GM10847 (cell line): Measurements from ENCODE around the gene NRIP3.

Source experiments
- POLR2A ChIP-seq: IDR thresholded peaks from 2 replicates; pipeline ENCODE4 v1.6.1; 2011; ENCODE audit not compliant: insufficient read length; ENCODE audit errors: extremely low read depth

Gene NRIP3

DNA sequence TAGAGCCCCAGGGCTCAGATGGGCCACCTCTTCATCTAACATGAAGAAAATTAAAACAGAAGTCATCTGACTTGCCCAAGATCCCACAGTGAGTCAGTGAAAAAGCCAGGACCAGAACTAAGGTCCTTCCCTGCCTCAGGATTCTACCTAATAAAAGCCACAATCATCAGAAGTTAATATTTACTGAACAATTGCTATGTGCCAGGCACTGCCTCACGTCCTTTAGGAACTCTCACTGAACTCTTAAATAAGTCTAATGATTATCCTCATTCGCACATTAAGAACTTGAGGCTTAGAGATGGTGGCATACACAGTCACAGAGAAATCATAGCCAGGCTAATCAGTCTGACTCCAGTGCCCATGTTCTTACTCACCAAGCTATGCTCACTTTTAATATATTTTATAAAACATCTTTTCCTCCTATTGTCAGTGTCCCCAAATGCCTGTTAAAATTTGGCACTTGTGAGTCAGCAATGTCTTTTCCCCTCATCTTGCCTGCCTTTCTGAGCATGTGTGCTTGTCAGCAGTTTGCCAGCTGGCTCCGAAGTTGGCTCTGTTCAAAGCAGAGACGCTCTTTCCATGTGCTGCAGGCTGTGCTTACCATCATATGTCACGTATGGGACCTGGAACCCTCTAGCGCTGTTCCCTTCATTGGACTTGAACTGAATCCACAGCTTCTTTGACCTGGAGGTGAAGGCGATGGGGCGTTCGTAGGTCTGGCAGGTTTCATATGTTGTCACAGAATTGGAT lies 21.5 kb upstream of the NRIP3 start:
- TF ChIP-seq POLR2A = no peak

- TF ChIP-seq POLR2A = no peak
Observed at GRCh38 chr11:9022961-9023680, 19.3 kb upstream of the NRIP3 start.

- TF ChIP-seq POLR2A = no peak
Observed at GRCh38 chr11:9020916-9021315, 17.1 kb upstream of the NRIP3 start.

- no peak for TF ChIP-seq POLR2A
Observed at GRCh38 chr11:9019861-9020260, 16.1 kb upstream of the NRIP3 start.

- no peak for TF ChIP-seq POLR2A
Observed at GRCh38 chr11:9017773-9018172, 14.0 kb upstream of the NRIP3 start.

DNA sequence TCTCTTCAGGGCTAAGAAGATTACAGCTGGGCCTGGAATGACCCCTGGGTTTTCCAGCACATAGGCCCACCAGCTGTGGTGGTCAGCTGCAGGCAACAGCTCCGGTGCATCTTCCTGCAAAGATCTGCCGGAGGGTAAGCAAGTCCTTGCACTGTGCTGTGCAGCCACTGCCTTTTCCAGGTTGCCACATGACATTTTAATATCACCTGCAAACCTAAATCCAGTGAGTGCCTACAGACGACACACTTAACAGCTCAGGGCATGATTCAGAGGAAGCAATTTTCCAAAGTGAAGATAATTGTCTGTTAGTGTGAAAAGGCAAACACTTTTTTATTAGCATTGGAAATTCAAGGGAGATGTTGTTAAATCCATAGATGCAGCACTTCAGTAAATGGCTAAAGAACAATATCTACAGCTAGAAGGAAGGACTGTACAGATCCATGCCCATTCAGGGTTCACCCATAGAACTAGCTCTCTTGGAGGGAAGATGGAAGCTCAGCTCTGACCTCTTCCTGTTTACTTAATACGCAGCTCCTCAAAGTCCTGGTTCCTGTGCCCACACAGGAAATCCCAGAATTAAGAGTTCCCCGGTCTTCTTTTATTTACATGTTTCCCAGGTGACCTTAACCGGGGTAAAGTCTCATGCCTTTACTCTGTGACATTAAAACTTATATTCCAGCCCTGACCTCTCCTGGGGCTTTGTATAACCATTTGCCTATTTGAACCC lies 13.3 kb upstream of the NRIP3 start:
- TF ChIP-seq POLR2A = no peak

- no peak for TF ChIP-seq POLR2A
Observed at GRCh38 chr11:9015677-9016076, 11.9 kb upstream of the NRIP3 start.

DNA sequence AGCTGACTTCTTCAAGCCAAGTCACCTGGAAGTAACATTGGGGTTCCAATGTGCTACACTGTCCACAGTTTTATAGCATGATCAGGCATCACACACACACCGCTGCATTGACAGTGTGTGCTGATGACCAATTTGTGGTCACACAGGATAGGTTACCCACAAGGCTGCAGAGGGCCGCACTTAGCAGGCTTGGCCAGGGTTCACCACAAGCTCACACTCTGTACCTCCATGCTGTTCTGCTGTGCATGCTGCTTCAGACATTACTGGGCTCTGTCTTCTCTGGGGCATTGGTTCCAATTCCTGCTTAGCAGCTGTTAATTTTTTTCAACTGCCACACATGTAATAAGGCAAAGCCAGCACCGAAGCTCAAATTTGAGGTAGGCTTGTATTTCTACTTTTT lies 11.0 kb upstream of the NRIP3 start:
- no peak for TF ChIP-seq POLR2A

GRCh38 chr11:9013373-9013772 lies 9.6 kb upstream of the NRIP3 start:
- TF ChIP-seq POLR2A = no peak

DNA sequence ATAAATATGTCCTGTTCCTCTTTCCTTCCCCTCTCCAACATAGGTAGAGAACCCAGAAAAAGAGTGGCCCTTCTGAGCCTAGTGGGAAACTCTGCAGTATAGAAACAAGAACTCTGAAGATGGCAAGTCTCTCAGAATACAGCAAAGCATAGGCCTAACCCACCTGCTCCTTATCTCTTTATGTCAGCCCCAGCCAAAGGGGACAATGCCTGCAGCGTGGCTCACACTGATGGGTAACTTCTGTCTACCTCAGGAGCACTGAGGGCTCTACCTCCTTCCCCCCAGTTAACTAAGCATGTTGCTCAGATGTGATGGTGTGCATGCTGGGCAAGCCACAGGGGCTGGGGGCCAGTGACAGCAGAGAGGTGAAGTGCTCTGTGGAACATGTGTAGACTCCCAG lies 4.9 kb upstream of the NRIP3 start:
- no peak for TF ChIP-seq POLR2A

- no peak for TF ChIP-seq POLR2A
Observed at GRCh38 chr11:9008011-9008550, 4.3 kb upstream of the NRIP3 start.

DNA sequence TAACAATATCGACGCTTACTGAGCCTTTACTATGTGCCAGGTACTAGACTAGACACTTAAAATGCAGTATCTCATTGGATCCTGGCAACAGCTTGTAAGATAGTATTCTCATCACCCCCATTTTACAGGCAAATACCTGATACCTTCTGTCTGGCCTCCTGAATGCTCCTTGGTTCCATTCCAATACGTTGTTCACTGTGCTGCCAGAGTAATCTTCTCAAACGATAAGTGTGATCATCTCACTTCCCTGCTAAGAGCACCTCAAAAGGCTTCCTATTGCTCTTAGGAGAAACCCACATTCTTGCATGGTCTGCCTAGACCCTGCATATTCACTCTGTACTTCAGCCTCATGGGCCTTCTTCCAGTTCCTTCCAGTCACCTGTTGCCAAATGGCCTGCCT lies 1.3 kb upstream of the NRIP3 start:
- no peak for TF ChIP-seq POLR2A

GRCh38 chr11:9004183-9004926 lies 554 bp upstream of the NRIP3 start:
- no peak for TF ChIP-seq POLR2A

GRCh38 chr11:9002920-9003572 lies 755 bp downstream of the NRIP3 start:
- no peak for TF ChIP-seq POLR2A

DNA sequence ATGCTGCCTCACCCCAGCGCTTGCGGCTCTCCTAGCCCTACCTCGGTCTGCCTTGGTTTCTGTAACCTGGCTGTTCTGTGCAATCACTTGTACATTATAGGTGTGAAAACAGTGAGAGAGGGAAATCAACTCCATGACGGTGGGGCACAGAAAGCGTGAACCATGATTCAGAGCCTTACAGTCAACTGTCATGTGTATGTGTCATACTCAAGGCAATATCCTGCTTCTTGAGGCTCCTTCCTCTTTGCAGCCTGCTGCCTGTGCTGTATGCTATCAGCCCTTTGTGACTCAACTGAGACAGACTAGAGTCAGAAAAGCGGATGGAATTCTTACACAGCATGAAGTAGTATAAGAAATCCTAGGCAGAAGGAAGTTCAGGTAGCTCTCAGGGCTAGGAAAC lies 2.1 kb downstream of the NRIP3 start:
- no peak for TF ChIP-seq POLR2A
